ENCODE results near the gene CCDC157.
"Not testable (repeated sequence)": the region's sequence is repeated elsewhere in the genome, so short reads cannot be mapped to it uniquely, and the experiment has no call there.

CCDC157 gene

DNA sequence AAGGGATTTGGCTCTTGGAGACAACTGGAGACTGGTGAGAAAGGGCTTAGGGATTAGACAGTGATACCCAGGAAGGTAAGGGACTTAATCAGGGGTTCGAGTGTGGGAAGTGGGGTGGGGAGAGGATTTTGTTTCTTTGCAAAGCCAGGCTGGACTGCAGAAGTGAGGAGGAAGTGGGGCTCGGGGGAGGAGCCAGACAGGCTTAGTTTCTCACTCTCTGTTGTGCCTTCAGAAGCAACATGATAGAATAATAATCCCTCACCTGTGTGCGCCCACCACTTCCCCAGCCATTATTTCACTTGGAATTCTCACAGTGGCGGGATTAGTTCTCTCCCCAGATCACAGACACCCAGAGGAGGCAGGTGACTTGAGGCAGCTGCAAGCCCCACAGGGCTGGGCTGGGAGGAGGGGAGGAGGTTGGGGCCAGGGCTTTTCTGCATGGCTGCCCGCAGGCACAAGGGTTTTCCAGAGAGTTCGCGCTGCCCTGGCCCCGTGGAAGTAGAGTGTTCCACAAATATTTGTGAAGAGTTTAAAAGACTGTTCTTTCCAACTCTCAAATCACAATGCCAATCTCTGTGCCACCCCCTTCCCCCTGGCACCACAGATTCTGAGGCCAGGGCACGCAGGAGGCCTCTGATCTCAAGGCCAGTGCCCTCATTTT is 36.0 kb downstream of the CCDC157 start:
- H3K27ac ChIP-seq (ENCODE audit: low read length): no peak overlapping the region

GRCh38 chr22:30393322-30393680 is 36.5 kb downstream of the CCDC157 start:
- no peaks in the 10 kb centered on the region for H3K9me3 ChIP-seq (ENCODE audit: control insufficient read depth in 2 of 2, low read length in 2 of 2)
- H3K9ac ChIP-seq (ENCODE audit: low read length in 2 of 2): no peak overlapping the region
- H3K27me3 ChIP-seq (ENCODE audit: control insufficient read depth in 1 of 2, insufficient read depth in 2 of 2, low read length in 2 of 2): peaks cover 0 to 4% of the 10 kb centered on the region in 2 donors
- H3K27ac ChIP-seq (ENCODE audit: low read length): no peak overlapping the region
- H3K36me3 ChIP-seq (ENCODE audit: control insufficient read depth in 2 of 2, insufficient read depth in 2 of 2, low read length in 2 of 2): no peaks in the 10 kb centered on the region
- peaks cover 23% of the 10 kb centered on the region for H3K4me1 ChIP-seq (ENCODE audit: control insufficient read depth, insufficient read depth, low read length)
- no peak overlapping the region for H3K4me3 ChIP-seq (ENCODE audit: low read length in 2 of 2)

More for the DNA sequence above, 36.0 kb downstream of the CCDC157 start:
- Histone ChIP-seq H3K4me1 (ENCODE audit: control insufficient read depth, insufficient read depth, low read length) (peaks cover 20% of the 10 kb centered on the region), H3K4me3 (ENCODE audit: low read length in 2 of 2) (no peak overlapping the region), H3K9me3 (ENCODE audit: control insufficient read depth in 2 of 2, low read length in 2 of 2) (no peaks in the 10 kb centered on the region), H3K9ac (ENCODE audit: low read length in 2 of 2) (no peak overlapping the region), H3K36me3 (ENCODE audit: control insufficient read depth in 2 of 2, insufficient read depth in 2 of 2, low read length in 2 of 2) (no peaks in the 10 kb centered on the region), H3K27me3 (ENCODE audit: control insufficient read depth in 1 of 2, insufficient read depth in 2 of 2, low read length in 2 of 2) (peaks cover 0 to 4% of the 10 kb centered on the region in 2 donors)

GRCh38 chr22:30393885-30394284 is 37.1 kb downstream of the CCDC157 start:
- Histone ChIP-seq H3K27me3 (ENCODE audit: control insufficient read depth in 1 of 2, insufficient read depth in 2 of 2, low read length in 2 of 2) (peaks cover 0 to 4% of the 10 kb centered on the region in 2 donors), H3K9ac (ENCODE audit: low read length in 2 of 2) (no peak overlapping the region), H3K36me3 (ENCODE audit: control insufficient read depth in 2 of 2, insufficient read depth in 2 of 2, low read length in 2 of 2) (no peaks in the 10 kb centered on the region), H3K4me3 (ENCODE audit: low read length in 2 of 2) (no peak overlapping the region), H3K4me1 (ENCODE audit: control insufficient read depth, insufficient read depth, low read length) (peaks cover 29% of the 10 kb centered on the region), H3K9me3 (ENCODE audit: control insufficient read depth in 2 of 2, low read length in 2 of 2) (no peaks in the 10 kb centered on the region), H3K27ac (ENCODE audit: low read length) (no peak overlapping the region)

DNA sequence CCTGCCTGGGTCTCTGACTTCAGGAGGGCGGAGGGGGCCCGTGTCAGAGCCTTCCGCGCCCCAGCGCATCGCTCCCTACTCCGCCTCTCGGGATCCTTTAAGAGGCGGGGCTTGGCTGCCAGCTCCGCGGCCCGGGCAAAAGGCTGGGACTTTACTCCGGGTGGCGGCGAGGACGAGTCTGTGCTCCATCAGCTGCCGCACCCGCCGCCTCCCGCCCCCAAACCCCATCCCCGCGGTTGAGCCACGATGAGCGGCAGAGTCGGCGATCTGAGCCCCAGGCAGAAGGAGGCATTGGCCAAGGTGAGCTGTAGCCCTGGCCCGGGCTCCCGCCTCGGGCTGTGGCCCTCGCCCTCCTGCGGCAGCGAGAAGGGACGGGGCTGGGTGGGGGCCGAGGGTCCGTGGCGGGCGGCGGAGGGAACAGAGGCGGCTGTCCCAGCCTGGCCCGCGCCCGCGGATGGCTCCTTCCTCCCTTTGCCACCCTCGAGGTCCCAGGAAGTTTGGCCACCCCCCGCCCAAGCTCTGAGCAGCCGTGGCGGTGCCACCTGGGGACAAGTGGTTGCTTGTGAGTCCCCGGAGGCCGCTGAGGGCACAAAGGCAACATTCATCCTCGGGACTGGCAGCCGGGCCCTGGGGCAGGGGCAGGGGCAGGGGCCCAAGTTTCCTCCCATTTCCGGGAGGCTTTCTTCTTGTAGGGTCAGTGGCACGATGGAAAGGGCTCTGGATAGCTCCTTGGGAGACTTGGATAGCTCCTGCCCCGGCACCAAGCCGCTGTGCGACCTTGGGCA is 40.3 kb downstream of the CCDC157 start, which contains the start of gene SEC14L2:
TSS of gene SEC14L2 (plus strand) at position 148 of the 785 bp plus-strand sequence. CDS start at position 247, 99 bp downstream.
- Histone ChIP-seq H3K27ac (ENCODE audit: low read length) (peak within 1 kb of the TSS; percentile 11), H3K36me3 (ENCODE audit: control insufficient read depth in 2 of 2, insufficient read depth in 2 of 2, low read length in 2 of 2) (no peaks in the 10 kb centered on the region), H3K4me3 (ENCODE audit: low read length in 2 of 2) (peak within 1 kb of the TSS; percentile 64 to 76), H3K9me3 (ENCODE audit: control insufficient read depth in 2 of 2, low read length in 2 of 2) (no peaks in the 10 kb centered on the region), H3K27me3 (ENCODE audit: control insufficient read depth in 1 of 2, insufficient read depth in 2 of 2, low read length in 2 of 2) (no peaks in the 10 kb centered on the region), H3K9ac (ENCODE audit: low read length in 2 of 2) (peak within 1 kb of the TSS; percentile 33 to 72), H3K4me1 (ENCODE audit: control insufficient read depth, insufficient read depth, low read length) (peaks cover 34% of the 10 kb centered on the region)

- Histone ChIP-seq H3K9ac (ENCODE audit: low read length in 2 of 2) (peak overlapping the region; percentile 33 to 51), H3K27ac (ENCODE audit: low read length) (no peak overlapping the region), H3K4me1 (ENCODE audit: control insufficient read depth, insufficient read depth, low read length) (peaks cover 34% of the 10 kb centered on the region), H3K27me3 (ENCODE audit: control insufficient read depth in 1 of 2, insufficient read depth in 2 of 2, low read length in 2 of 2) (no peaks in the 10 kb centered on the region), H3K36me3 (ENCODE audit: control insufficient read depth in 2 of 2, insufficient read depth in 2 of 2, low read length in 2 of 2) (no peaks in the 10 kb centered on the region), H3K4me3 (ENCODE audit: low read length in 2 of 2) (peak overlapping the region; percentile 64 to 76), H3K9me3 (ENCODE audit: control insufficient read depth in 2 of 2, low read length in 2 of 2) (no peaks in the 10 kb centered on the region)
Observed at GRCh38 chr22:30397656-30398635, 41.1 kb downstream of the CCDC157 start.

DNA sequence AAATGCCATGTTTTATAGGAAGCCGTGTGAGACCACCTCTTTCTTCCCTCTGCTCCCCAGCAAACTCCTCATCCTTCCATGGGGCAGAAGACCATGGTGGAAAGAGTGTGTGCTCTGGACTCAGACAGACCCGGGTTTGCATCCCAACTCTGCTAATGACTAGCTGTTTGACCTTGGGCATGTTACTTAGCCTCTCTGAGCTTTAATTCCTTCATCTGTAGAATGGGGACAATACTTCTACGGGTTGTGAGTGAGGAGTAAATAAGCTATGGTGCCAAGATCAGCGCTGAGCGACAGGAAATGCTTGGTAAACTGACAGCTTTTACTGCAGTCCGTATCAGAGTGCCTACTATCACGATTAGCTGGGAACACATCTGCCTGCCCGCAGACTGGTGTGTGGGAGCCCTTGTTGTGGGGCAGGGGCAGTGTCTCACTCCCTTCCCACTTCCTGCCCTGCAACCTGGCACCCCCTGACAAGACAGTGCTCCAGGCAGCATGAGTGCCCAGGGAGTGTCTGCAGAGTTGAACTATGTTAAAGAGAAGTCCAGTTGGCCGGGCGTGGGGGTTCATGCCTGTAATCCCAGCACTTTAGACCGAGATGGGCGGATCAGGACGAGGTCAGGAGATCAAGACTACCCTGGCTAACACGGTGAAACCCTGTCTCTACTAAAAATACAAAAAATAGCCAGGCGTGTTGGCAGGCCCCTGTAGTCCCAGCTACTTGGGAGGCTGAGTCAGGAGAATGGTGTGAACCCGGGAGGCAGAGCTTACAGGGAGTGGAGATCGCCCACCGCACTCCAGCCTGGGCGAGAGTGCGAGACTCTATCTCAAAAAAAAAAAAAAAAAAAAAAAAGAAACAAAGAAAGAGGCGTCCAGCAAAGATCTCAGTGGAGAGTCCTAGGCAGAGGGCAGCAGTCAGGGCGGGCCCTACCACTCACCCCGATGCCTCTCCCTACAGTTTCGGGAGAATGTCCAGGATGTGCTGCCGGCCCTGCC is 42.2 kb downstream of the CCDC157 start:
- Histone ChIP-seq H3K9ac (ENCODE audit: low read length in 2 of 2) (no peak overlapping the region), H3K4me3 (ENCODE audit: low read length in 2 of 2) (peak overlapping the region in 1 of 2 donors; percentile 76), H3K9me3 (ENCODE audit: control insufficient read depth in 2 of 2, low read length in 2 of 2) (no peaks in the 10 kb centered on the region), H3K4me1 (ENCODE audit: control insufficient read depth, insufficient read depth, low read length) (peaks cover 34% of the 10 kb centered on the region), H3K27me3 (ENCODE audit: control insufficient read depth in 1 of 2, insufficient read depth in 2 of 2, low read length in 2 of 2) (no peaks in the 10 kb centered on the region), H3K36me3 (ENCODE audit: control insufficient read depth in 2 of 2, insufficient read depth in 2 of 2, low read length in 2 of 2) (no peaks in the 10 kb centered on the region), H3K27ac (ENCODE audit: low read length) (no peak overlapping the region)

GRCh38 chr22:30399718-30400117 is 42.9 kb downstream of the CCDC157 start:
- H3K9me3 ChIP-seq (ENCODE audit: control insufficient read depth in 2 of 2, low read length in 2 of 2): no peaks in the 10 kb centered on the region
- no peak overlapping the region for H3K27ac ChIP-seq (ENCODE audit: low read length)
- H3K36me3 ChIP-seq (ENCODE audit: control insufficient read depth in 2 of 2, insufficient read depth in 2 of 2, low read length in 2 of 2): no peaks in the 10 kb centered on the region
- H3K9ac ChIP-seq (ENCODE audit: low read length in 2 of 2): no peak overlapping the region
- peaks cover 34% of the 10 kb centered on the region for H3K4me1 ChIP-seq (ENCODE audit: control insufficient read depth, insufficient read depth, low read length)
- no peak overlapping the region for H3K4me3 ChIP-seq (ENCODE audit: low read length in 2 of 2)
- no peaks in the 10 kb centered on the region for H3K27me3 ChIP-seq (ENCODE audit: control insufficient read depth in 1 of 2, insufficient read depth in 2 of 2, low read length in 2 of 2)

- Histone ChIP-seq H3K36me3 (ENCODE audit: control insufficient read depth in 2 of 2, insufficient read depth in 2 of 2, low read length in 2 of 2) (no peaks in the 10 kb centered on the region), H3K4me3 (ENCODE audit: low read length in 2 of 2) (no peak overlapping the region), H3K9me3 (ENCODE audit: control insufficient read depth in 2 of 2, low read length in 2 of 2) (no peaks in the 10 kb centered on the region), H3K27me3 (ENCODE audit: control insufficient read depth in 1 of 2, insufficient read depth in 2 of 2, low read length in 2 of 2) (no peaks in the 10 kb centered on the region), H3K4me1 (ENCODE audit: control insufficient read depth, insufficient read depth, low read length) (peaks cover 34% of the 10 kb centered on the region), H3K9ac (ENCODE audit: low read length in 2 of 2) (no peak overlapping the region), H3K27ac (ENCODE audit: low read length) (no peak overlapping the region)
Observed at GRCh38 chr22:30400159-30400558, 43.4 kb downstream of the CCDC157 start.

DNA sequence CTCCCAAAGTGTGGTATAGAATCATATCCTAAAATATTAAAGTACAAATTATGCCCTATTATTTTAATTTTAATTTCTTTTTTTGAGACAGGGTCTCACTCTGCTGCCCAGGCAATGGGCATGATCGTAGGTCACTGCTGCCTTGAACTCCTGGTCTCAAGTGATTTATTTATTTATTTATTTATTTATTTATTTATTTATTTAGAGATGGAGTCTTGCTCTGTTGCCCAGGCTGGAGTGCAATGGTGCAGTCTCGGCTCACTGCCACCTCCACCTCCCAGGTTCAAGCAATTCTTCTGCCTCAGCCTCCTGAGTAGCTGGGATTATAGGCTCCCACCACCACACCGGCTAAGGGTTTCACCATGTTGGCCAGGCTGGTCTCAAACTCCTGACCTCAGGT is 44.2 kb downstream of the CCDC157 start:
- not testable (repeated sequence) for H3K9ac ChIP-seq (ENCODE audit: low read length in 2 of 2); H3K36me3 ChIP-seq (ENCODE audit: control insufficient read depth in 2 of 2, insufficient read depth in 2 of 2, low read length in 2 of 2); H3K27ac ChIP-seq (ENCODE audit: low read length); H3K4me3 ChIP-seq (ENCODE audit: low read length in 2 of 2); H3K27me3 ChIP-seq (ENCODE audit: control insufficient read depth in 1 of 2, insufficient read depth in 2 of 2, low read length in 2 of 2); H3K9me3 ChIP-seq (ENCODE audit: control insufficient read depth in 2 of 2, low read length in 2 of 2)
- H3K4me1 ChIP-seq (ENCODE audit: control insufficient read depth, insufficient read depth, low read length): peaks cover 31% of the 10 kb centered on the region

Measured in stomach smooth muscle (tissue), 2 donors.